Measurements from ENCODE around the gene H2BK1.

- TF ChIP-seq GATA3 (IDR thresholded peaks at IDR 0.05; ENCODE audit: low read depth, low read length) (no peak), GATA2 (IDR thresholded peaks at IDR 0.05; ENCODE audit: low read depth, low read length) (no peak)
These were observed 32.1 kb downstream of the H2BK1 start for GRCh38 chr7:151178236-151178635.

Measured in SH-SY5Y (cell line).